KG1 (cell line): ENCODE data around the gene RBMS2.

Experiments used
- DNase-seq: peaks from one replicate; lab custom pipeline; 2025; lab: John Stamatoyannopoulos, UW

The RBMS2 gene

DNA sequence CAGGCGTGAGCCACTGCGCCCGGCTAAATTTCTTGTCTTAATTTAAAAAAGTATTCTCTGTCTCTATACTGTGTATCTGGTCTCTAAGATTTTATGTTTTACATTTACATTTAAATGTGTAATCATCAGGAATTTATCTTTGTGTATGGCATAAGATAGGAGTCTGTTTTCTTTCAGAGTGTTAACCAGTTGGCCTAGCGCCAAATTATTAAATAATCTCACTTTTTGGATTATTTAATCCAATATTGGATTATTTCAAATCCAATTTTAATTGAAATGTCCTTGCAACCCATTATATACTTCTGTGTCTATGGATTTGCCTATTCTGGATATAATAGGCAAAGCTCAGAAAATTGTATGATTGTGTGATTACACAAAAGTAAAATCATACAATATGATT is 63.5 kb downstream of the RBMS2 start:
- DNase-seq: no peak

DNA sequence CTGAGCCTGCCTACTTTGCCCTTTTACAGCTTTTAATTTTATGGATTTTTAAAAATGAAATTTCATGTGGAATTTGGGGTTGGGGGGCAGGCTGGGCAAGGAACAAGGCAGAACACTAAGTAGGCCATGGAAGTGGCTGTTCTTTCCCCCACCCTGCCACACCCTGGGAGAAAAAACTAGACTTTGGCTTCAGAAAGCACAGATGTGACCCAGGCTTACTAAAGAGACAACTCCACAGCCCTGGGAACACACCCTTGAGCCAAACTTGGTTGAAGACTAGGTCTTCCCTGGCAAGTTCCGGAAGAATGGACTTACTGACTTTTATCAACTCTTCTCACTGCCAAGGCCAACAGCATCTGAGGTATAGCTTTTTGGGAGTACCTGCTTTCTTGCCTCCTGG is 68.2 kb downstream of the RBMS2 start:
- no peak for DNase-seq

DNA sequence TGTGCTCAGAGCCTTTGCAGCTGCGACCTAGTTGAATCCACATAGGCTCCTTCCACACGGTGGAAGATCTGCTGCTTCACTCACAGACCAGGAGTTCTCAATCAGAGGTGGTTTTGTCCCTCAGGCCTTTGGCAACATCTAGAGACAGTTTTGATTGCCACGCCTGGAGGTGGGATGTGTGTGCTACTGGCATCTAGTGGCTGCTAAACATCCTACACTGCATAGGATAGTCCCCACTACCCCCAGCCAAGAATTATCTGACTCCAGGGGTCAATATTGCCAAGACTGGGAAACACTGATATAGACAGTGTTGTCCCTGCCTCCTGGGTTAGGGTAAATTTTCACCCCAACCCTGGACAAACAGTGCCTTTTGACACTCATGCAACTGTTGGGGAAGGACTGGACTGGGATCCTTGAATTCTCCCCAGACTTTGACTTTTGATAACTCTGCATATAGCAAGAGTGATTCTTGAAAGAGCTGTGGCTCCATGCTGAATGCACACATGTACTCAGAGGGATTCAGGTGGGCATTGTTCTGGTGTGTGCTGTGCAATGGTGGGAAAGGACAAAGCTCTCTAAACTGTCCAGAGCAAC is 68.7 kb downstream of the RBMS2 start:
- DNase-seq: no peak

DNA sequence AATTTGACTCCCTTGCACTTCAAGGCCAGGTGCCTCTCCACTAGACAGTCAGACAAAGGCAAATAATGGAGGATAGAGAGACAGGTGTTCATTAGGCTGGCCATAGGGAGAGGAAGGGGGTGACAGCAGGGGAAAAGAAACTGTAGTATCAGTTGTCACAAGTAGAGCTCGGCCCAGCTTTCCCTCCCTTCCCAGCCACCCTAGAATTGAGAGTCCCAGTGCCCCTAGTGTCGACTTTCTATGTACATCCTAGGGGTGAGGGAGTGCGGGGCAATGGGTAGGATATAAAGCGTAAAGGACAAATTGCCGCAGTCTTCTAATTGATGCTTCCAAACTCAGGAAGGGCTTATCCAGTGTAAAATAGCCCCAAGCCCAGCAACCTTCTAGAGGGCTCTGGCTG is 69.5 kb downstream of the RBMS2 start:
- no peak for DNase-seq

DNA sequence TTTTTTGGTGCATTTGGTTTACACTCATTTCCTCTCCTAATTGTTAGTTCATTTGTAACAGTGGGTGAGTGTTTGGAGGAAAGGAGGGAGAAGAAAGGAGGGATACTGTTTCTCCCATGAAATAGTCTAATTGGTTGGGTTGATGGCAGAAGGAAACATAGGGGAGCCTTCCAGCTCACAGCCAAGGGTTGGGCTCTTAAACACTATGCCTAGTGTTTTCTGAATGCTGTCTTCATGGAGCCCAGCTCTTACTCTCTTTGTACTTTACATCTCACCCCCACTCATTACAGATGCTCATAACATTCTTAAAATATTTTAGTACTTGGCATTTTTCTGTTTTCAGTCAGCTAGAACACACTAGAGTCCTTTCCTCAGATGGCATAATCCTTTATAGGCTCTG is 70.3 kb downstream of the RBMS2 start:
- DNase-seq: no peak

DNA sequence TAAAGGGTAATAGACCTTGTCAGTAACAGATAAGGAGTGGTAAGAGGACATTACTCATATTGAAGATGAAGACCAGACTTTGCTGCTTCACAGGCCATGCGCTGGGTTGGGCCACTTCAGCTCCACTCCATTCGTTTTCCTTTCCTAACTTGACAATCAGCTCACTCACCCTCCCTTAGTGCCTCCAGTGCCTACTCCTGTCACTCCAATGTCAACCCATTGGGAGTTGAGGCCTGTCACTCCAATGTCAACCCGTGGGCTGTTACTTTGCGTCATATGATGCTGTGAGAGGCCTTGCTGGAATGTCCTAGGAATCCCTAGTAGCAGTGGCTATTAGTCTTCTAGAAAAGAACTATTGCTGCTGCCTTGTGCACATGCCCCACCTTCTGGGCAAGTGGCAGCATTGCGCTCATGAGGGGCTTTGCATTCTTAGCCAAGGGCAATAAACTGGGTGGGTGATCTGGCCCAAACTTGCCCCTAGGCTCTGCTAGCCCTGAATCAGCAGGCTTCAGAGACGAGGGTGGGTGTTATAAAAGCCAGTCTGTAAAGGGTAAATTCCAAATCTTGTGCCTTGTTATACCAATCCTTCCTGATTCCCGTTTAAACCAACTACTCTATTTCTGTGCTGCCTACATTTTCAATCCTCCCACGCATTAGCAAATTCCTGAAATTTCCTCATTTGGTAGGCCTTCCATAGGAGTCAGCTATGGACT is 72.4 kb downstream of the RBMS2 start:
- no peak for DNase-seq

DNA sequence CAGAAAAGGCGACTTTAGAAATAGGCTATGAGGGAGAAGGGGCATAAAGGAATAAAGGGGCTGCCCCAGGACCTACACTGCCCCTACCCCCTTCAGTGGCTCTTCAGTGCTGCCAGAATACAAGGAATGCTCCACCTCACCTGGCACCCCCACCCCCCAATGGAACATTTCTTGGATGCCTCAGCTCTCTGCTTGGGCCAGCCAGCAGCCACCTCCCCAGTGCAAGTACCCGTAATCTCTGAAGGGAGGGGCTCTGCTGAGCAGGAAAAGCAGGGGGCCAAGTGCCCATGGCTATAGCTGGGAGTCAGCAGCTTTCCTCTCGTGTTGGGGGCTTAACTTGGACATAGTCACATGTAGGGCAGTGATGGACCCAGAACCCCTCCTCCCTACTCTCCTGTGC is 75.2 kb downstream of the RBMS2 start:
- no peak for DNase-seq

DNA sequence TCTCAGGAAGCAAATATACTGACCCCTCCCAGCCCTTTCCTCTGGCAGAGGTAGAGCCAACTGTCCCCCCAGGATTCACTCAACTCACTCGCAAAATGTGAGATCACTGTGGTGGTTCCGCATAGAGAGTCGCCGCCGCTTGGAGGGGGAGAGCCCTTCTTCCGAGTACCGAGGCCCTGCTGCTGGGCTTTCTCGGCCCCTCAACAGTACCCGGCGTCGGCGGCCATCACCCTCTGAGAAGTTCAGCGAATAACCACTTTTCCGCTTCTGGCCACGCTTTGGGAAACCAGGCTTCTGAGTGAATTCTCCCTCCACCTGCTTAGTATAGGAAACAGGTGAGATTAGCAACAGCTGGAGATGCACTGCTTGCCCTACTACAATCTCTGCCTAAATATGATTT is 77.4 kb downstream of the RBMS2 start:
- no peak for DNase-seq

DNA sequence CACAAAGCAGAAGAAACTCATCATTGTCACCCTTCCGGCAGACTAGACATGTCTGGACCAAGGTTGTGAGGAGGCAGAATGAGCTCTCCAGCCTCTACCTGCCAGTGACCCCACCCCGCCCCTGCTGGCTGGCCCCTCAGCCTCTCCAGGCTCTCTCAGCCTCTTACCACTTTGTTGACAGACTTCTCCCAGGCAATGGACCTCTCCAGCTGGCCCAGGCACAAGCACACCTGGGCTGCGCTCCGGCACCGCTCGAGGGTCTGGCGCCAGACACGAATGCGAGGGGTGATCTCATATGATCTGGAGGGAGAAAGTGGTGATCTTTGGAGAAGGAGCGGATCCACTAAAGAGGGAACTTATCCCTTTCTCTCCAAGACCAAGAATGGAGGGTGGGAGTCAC is 78.2 kb downstream of the RBMS2 start:
- no peak for DNase-seq

DNA sequence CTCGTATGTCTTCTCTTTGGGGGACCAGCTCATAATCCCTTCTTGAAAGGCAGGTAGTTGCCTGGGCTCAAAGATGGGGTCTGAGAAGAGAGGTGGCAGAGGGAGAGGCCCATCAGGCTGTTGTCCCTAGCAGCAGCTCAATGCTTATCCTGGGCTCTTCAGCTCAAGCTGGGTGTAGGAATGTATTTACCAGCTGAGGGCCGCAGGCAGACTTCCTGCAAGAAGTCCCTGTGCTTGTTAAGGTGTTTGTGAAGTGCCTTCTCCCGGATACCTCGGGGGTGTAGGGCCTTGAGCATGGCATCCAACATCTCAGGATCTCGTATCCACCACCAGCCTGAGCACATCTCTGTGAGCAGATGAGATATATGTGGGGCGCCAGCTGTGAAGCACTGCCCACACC is 79.1 kb downstream of the RBMS2 start:
- no peak for DNase-seq

DNA sequence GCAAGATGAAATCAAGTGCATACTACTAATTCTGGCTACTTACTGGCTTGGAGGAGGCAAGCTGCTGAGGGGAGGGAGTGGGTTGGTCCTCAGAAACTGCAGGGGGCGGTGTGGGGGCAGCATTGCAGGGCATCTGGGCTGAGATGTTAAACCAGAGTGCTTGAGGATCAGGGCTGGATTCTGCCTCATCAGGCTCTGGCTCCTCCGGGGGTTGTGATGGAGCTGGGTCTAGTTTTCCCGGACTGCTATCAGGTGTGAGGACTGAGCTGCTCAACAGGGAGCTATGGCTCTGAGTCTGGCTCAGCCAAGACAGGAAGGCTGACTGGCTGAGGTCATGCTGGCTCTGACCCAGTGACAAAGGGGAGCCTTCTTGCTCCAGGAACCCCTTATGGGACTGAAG is 79.9 kb downstream of the RBMS2 start:
- DNase-seq: no peak

DNA sequence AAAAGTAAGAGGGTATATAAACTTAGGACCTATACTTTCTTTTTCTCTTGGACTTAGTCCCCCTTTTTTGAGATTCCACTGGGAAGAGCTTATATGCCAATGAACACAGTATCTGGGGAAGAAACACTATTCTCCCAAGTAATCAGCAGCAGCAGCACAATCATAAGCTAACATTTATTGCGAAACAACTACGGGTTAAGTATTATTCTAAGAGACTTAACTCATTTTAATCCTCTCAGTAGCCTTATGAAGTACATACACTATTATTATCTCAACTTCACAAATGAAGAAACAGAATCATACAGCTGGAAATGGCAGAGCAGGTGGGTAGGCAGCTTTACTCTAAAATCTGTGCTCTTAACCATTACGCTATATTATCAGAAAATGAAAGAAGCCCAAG is 80.6 kb downstream of the RBMS2 start:
- DNase-seq: no peak

DNA sequence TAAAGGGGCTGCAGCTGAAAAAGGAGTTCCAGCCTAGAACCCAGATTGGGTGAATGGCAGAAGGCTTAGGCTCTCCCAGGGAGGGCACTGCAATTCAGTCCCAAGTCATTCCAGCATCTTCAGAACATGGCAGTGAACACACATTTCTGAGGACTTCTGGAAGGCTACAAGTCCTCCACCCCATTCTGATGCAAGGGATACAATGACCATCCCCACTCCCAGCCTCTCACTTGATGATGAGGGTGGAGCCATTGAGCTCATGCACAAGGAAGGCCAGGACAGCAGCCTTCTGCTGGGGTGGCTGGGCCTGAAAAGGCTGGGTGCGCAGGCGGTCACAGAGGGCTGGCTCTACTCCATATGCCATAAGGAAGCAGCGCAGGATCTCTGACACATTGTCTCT is 82.7 kb downstream of the RBMS2 start:
- no peak for DNase-seq

DNA sequence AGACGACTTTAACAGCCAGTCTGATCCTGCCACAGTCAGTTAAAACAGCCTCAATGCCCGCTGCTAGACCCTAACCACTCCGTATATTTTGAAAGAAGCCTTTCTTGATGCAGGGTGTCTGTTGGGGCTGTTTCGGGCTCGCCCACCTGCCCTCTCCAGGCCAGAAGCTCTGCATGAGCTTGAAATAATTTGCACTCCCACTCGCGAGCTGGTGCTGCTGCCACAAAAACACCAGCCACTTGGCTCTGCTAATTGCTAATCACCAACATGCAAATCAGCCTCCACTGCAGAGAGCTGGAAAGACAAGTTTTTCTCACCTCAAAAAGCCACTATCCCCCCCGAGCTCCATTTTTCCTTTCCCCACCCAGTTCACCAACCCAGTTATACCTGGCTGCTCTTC is 93.0 kb downstream of the RBMS2 start:
- no peak for DNase-seq

DNA sequence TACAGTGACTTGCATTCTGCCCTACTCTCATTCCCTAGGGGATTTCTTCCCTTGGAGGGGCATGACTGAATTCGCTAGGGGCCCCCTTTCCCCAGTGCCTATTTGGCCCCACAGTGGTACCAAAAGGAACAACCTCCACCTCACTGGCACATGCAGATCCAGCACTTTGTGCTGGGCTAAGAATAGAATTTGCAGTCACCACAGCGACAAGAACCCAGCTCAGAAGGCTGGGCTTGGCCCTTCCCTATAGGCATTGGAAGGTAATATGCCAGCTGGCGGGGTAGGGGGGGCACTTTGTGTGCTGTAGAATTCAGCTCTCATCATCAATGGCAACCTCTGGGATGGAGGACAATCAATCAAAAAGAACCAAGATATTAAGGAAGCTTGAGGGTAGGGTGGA is 94.6 kb downstream of the RBMS2 start:
- DNase-seq: no peak

DNA sequence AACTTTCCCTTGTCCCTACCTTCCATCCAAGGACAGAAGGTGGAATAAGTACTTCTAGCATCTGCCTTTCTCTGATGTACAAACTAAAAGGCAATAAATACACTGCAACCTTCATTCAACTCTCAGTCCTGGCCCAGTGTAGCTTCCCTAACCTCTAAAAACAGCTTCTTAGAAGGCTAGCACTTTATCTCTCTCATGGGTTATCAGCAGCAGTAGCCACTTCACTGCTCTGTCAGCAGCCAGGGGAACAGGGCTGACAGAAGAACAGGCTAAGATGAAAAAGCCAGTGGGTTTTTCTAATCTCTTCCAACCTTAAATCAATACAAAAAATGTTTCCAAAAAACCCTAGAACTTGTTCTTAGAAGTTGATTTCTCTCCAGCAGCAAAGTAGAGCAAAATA is 95.3 kb downstream of the RBMS2 start:
- no peak for DNase-seq

DNA sequence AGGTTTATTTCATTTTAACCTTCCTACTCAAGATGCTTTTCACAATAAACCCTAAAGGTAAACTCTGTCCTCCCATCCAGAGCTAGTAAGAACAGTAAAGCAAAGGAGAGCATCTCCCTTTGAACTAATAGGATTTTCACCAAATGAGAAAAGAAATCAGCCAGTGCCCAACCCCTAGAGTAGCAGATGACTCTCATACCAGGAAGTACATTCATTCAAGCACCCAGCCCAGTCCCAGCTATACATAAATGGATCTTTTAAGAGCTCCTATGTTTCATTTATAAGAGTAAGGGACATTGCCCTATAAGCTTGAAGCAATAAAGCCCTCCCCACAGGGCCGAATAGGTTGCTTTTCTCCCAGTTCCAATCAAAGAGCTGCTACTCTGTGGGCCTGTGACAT is 100.9 kb downstream of the RBMS2 start:
- no peak for DNase-seq

DNA sequence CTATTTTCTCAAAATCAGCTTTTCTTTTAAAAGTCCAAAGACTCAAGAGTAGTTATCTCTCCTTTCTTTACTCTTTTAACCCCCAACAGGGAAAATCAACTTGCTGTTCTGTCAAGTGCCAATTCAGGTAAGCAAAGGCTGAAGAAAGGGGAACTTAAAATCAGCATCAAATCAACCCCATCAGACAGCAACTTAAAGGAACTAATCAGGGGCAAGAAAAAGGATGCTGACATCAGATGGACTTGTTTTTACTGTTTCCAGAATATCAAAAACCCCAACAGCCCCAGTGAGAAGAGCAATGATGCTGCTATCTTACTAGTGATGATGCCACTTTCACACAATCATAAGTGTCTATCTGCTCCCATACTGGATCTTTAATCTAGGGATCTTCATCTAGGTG is 105.1 kb downstream of the RBMS2 start:
- no peak for DNase-seq

DNA sequence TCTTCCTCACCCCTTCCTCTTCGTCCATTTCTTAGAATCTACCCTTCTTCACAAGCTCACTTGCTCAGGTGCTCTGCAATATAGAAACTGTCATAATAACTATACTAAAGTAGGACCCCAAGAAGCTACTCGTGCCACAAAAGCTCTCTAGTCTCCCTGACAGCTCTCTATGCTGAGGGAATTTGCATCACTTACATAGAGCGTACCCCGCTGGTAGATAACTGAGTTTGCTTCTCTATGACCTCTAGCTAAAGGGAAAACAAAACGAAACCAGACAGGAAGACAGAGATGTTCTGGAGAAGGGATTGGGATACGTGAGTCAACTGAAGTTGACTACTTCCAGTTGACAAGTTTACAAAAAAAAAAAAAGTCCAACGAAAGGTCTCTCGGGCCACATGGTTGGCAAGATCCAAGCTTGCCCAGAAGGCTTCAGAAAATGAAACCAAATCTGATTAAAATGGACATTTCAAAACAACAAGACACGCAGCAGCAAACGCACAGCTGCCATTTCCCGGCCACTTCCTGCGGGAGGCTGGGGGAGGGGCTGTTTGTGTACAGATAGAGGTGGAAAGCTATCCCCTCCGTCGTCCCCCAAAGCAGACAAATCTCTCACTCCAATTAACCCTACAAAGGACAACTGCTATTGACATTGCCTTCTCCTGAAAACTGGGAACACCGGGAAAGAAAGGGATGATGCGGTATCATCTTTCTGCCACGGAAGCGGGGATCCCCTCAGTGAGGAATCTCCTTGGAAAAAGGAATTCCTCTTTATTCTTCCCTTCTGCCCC is 107.2 kb downstream of the RBMS2 start:
- no peak for DNase-seq

DNA sequence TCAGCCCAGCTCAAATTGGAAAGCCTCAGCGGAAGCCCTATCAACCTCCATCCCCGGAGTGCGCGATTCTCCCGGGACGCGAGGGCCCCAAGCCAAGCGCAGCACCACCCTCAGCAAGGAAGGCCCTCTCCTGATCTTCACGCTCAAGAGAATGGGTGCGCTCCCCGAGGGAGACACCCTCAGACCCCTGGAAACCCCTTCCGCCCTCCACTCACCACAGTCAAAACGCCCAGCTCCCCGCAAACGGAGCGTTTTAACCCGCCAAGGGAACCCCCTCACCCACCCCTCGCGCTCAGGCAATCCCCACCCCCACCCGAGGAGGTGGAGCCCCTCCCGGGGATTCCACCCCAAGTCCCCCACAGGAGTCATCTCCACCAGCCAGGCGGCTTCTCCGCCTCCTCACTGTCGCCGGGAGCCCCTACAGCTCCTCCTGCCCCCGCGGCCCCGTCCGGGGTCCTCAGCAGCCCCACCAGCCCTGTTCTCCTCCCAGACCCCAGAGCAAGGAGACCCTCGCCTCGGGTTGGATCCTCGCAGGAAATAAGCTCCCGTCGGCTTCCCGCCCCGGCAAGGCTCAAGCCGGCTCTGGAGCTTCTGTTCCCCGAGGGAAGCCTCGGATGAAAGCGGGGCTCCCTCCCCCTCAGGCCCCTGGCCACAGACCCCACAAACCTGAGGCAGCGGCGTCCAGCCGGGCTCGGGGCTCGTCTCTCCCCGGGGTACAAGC is 108.0 kb downstream of the RBMS2 start:
- DNase-seq: no peak

DNA sequence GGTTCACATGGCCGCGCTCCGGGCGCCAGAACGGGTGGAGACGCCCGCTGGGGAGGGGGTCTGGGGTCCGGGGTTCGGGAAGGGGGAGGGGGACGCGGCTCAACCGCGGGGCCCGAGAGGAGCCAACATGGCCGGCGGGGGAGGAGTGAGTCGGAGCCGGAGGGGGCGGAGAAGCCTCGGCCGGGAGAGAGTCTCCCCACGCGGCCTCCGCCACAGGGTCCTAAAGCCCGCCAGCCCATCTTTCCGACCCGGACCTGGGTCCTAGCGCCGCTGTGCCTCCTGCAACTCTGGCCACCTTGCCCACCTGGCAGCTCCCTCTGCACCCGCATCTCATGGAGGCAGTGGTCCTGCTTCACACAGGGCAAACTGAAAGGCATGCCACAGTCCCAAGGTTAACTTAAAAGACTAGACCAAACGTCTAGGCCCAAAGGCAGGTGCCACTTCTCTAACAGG is 108.6 kb downstream of the RBMS2 start, which contains the start of gene BAZ2A:
TSS of gene BAZ2A (minus strand) at position 147 of the 453 bp plus-strand sequence. CDS start 12,796 bp downstream, outside the sequence.
- DNase-seq: peak; percentile 32
